HTR-8/SVneo (cell line): ENCODE data around the gene FAM120A.
A peak's percentile ranks its signal among the peaks of the same experiment; 100 is the strongest.

ENCODE experiments used
- DNase-seq: peaks from one replicate; pipeline ENCODE4 v3.0.0; 2011; ENCODE audit warnings: low spot score, mixed read lengths; ENCODE audit not compliant: insufficient read length
- FAIRE-seq: peaks from 2 replicates; lab custom pipeline; 2011; peaks lifted over from hg19 to GRCh38; lab: Jason Lieb, UNC

FAM120A gene

GRCh38 chr9:93574900-93575795, 123.7 kb downstream of the FAM120A start:
- FAIRE-seq = no peak
- DNase-seq = no peak

GRCh38 chr9:93575796-93576257, 124.3 kb downstream of the FAM120A start:
- DNase-seq (peak; percentile 52), FAIRE-seq (no peak)

- no peak for FAIRE-seq
- DNase-seq = no peak
Observed at GRCh38 chr9:93576258-93577077, 125.0 kb downstream of the FAM120A start, which contains the start of gene PHF2. Gene PHF2, plus strand, starts transcription at chr9:93576584. Its CDS starts 190 bp downstream, at chr9:93576774.

- no peak for DNase-seq
- FAIRE-seq = no peak
Observed at GRCh38 chr9:93577078-93577974, 125.8 kb downstream of the FAM120A start.

GRCh38 chr9:93577975-93578682, 126.6 kb downstream of the FAM120A start:
- FAIRE-seq (no peak), DNase-seq (no peak)

- no peak for FAIRE-seq
- DNase-seq = no peak
Observed at GRCh38 chr9:93578844-93579243, 127.4 kb downstream of the FAM120A start.

- no peak for DNase-seq
- FAIRE-seq = no peak
Observed at GRCh38 chr9:93579711-93580516, 128.4 kb downstream of the FAM120A start.

GRCh38 chr9:93580654-93581380, 129.3 kb downstream of the FAM120A start:
- DNase-seq (no peak), FAIRE-seq (no peak)

GRCh38 chr9:93582115-93582514, 130.6 kb downstream of the FAM120A start:
- DNase-seq = no peak
- no peak for FAIRE-seq

GRCh38 chr9:93582550-93582949, 131.1 kb downstream of the FAM120A start:
- FAIRE-seq = no peak
- no peak for DNase-seq

GRCh38 chr9:93585259-93585658, 133.8 kb downstream of the FAM120A start:
- FAIRE-seq = no peak
- no peak for DNase-seq

- DNase-seq = no peak
- no peak for FAIRE-seq
Observed at GRCh38 chr9:93585695-93586094, 134.2 kb downstream of the FAM120A start.

GRCh38 chr9:93586290-93587057, 135.0 kb downstream of the FAM120A start:
- no peak for FAIRE-seq
- DNase-seq = no peak

GRCh38 chr9:93587284-93587650, 135.8 kb downstream of the FAM120A start:
- FAIRE-seq (no peak), DNase-seq (no peak)

GRCh38 chr9:93587651-93588347, 136.3 kb downstream of the FAM120A start:
- DNase-seq = no peak
- FAIRE-seq = no peak
